Stimulated activated CD4-positive, alpha-beta T cell treated with anti-CD3 and anti-CD28 coated beads, Interleukin-4, amount 100 ng/mL, for 4 hours (primary cell): ENCODE results near the gene IFRD1.
"Not testable (repeated sequence)": the region's sequence is repeated elsewhere in the genome, so short reads cannot be mapped to it uniquely, and the experiment has no call there.

ENCODE experiments used
- DNase-seq, 2 experiments: peaks; one replicate each; pipeline ENCODE4 v3.0.0-alpha.2; 2020

IFRD1 gene

DNA sequence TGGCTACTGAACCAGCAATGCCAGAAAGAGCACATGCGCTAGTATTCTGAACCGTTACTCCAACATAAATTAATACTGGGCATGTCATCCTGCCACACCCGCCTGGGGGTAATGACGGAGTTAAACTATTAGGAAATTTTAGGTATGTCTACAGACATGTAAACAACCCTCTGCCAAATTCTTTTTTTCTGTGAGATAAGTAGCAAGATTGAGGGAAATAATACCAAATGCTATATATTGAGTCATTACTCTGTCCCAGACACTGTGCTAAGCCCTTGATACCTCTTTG lies 37.9 kb downstream of the IFRD1 start:
- DNase-seq = no peak

GRCh38 chr7:112492186-112492585 lies 41.9 kb downstream of the IFRD1 start:
- no peak for DNase-seq

DNA sequence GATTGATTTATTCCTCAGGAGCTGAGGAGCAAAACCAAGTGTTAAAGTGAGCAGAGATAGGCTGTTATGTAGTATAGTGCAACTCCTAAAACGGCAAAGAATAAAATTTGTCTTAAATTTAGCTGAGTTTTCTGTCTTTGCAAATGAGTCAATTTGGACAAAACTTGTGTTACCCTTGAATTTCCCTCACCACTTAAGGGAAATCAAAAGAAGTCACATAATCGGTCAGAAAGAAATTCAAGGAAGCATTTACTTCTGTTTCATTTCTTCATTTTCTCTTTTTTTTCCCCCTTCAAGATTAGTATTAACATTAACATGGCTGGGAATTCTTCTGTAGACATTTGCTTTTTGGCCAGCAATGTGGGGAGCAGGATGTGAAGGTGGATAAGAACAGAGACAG lies 44.4 kb downstream of the IFRD1 start:
- no peak for DNase-seq

DNA sequence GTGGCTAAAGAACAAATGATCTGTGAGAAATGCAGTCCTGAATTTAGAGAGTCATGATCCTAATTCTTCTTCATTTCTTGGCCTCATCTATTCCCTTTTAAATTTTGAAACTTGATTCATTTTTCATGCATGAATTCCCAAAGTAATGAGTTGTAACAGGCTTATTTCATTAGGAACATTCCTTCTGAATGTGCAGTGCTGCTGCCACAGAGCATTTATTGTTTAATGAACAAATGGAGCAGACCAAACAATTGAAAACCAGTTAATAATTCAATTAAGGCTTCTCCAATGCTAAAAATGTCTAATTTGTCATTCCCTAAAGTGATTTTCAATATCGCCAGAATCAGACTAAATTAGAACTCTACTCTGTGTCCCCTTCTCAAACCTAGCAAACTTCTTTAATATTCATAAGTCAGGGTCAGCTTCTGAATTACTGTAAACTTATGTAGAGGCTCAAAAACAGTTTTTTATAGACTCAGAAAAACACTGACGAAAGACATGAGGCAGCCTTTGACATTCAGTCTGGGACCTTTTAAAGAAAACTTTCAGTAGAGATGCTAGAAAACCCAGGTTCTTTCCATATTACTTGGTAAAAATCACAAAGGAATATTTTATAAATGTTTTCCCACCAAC lies 45.0 kb downstream of the IFRD1 start:
- no peak for DNase-seq

DNA sequence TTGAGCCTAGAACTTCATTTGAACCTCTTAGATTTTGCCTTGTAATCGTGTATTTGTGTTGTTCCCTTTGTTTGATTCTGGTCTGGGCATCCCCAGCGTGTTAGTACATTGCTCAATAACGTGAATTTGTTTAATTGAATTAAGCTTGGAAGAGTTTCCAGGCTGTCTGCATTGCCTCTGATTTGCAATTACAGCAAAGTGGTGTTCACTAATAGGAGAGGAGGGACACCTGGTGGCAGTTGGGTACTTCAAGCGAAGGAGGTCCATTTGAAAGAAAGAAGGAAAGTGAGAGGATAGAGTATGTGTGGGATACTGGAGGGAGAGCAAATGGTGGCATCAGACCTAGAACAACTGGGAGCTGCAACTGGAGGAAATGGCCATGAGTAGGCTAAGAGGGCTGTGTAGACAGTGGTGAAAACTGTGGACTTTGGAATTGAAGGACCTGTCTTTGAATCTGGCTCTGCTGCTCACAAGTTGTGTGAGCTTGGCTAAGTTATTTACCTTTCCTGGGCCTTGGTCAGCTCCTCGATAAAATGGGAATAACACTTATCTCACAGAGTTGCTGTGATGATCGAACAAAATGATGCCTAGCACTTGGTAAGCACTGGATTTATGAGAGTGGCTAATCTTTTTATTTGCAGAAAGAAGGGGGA lies 45.7 kb downstream of the IFRD1 start:
- peak; percentile 11 to 21 for DNase-seq

- no peak for DNase-seq
These were observed 47.2 kb downstream of the IFRD1 start for GRCh38 chr7:112497481-112497880.

DNA sequence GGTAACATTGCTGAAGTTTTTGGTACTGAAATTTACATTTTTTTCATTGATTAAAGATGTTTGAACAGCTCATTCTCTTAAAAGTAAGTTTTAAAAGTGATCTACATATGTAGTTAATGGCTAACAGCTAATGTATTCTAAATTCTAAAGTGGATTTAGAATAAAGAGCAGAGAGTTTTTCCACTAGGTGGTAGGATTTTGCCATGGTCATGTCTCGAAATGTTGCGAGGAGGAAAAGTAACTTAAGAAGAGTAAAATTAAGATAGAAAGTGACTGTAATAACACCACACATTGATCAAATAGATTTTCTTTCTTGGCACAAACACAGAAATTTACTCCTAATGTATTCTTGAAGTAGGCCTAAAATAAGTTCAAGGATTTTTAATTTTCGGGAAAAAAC lies 50.4 kb downstream of the IFRD1 start:
- no peak for DNase-seq

GRCh38 chr7:112501801-112502503 lies 51.7 kb downstream of the IFRD1 start:
- no peak for DNase-seq

DNA sequence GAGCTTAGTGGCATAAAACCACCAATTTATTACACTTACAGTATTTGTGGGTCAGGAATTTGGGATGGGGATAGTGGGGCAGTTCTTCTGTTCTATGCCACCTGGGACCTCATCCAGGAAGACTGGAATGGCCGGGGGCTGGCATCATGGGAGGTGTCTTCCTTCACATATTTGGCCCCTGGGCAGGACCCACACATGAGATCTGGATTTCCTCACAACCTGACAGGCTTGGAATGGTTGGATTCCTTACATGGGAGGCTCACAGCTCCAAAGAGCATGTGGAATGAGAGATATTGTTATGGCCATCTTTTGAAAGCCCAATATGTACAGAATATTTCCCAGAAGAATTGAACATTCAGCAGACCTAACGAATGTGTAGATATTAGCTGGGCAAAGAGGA lies 52.4 kb downstream of the IFRD1 start:
- DNase-seq = no peak

GRCh38 chr7:112503361-112503972 lies 53.2 kb downstream of the IFRD1 start:
- no peak for DNase-seq

GRCh38 chr7:112504093-112504695 lies 53.9 kb downstream of the IFRD1 start:
- DNase-seq = no peak

- DNase-seq = no peak
These were observed 55.2 kb downstream of the IFRD1 start for GRCh38 chr7:112505495-112505894.

GRCh38 chr7:112508404-112508803 lies 58.1 kb downstream of the IFRD1 start:
- DNase-seq = no peak

DNA sequence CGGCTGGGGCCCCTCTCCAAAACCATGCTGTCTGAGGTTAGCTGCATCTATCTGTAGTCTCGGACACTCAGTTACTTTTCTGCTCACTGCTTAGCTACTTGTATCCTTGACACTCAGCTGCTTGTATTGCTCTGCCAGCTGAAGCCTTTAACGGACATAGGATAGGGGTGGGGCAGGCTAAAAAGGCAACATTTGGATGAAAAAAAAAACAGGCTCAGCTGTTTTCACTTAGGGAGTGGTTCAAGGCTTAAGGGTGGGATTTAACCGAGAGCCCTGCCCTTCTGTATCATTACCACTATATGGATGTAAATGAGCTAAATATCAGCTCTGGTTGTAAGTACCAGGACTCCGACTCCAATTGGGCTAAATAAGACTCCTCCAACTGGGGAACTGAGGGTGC lies 59.1 kb downstream of the IFRD1 start:
- no peak for DNase-seq

- DNase-seq = no peak
These were observed 59.9 kb downstream of the IFRD1 start for GRCh38 chr7:112510001-112510742.

- DNase-seq = no peak
These were observed 60.5 kb downstream of the IFRD1 start for GRCh38 chr7:112510743-112511110.

- DNase-seq = no peak
These were observed 61.4 kb downstream of the IFRD1 start for GRCh38 chr7:112511451-112512202.

GRCh38 chr7:112512451-112513210 lies 62.4 kb downstream of the IFRD1 start:
- DNase-seq = no peak

DNA sequence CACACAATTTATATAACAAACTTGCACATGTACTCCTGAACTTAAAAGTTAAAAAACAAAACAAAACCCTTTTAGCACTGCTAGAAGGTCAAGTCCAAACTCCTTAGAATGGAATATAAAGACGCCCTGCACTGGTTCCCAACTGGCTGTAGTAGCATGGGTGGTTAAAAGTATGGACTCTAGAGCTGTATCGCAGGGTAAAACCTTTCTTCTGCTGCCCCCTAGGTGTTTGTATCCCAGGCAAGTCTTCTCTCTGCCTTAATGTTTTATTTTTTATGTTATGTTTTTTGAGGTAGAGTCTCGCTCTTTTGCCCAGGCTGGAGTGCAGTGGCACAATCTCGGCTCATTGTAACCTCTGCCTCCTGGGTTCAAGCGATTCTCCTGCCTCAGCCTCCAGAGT lies 65.7 kb downstream of the IFRD1 start:
- no peak for DNase-seq

DNA sequence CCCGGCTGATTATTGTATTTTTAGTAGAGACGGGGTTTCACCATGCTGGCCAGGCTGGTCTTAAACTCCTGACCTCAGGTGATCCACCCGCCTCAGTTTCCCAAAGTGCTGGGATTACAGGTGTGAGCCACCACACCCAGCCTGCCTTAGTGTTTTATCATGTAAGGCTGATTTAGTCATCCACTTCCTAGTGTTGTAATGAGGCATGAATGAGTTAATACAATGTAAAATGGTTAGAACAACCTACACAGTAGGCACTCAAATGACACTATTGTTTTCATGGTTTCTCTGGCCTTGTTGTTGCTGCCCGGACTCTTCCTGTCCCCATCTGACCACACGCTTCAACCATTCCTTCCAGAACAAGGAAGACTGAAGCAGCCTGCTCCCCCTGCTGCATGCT lies 66.2 kb downstream of the IFRD1 start:
- DNase-seq = not testable (repeated sequence)

- no peak for DNase-seq
These were observed 67.2 kb downstream of the IFRD1 start for GRCh38 chr7:112517487-112517886.
